Subcutaneous adipose tissue (tissue), 4 donors: ENCODE results near the gene EOLA1. TPM values are rescaled to one million over a fixed set of nuclear protein-coding genes. Genes with fewer than 3 reads are reported as not detected.

Experiments used
- CTCF ChIP-seq: fragments of 450-650 bp; IDR thresholded peaks from one replicate; pipeline ENCODE4 v1.5.1; 2016; ENCODE audit warnings: low read depth, mild to moderate bottlenecking, control low read depth, antibody characterized with exemption, moderate library complexity
- total RNA-seq, 4 donors: library from RNA; depleted of rRNA; stranded (reverse); fragments of >200 nt; gene quantifications; one replicate each; pipeline ENCODE4 v1.1.0, GENCODE V29; 2016

The EOLA1 gene
- total RNA-seq, 4 donors from 2014 or later = 7.6 to 16.8 (median 12.3) TPM

- no peak for TF ChIP-seq CTCF
Measured at GRCh38 chrX:149508467-149508866, 32.3 kb upstream of the EOLA1 start.

GRCh38 chrX:149510386-149510785 is 30.4 kb upstream of the EOLA1 start:
- TF ChIP-seq CTCF = no peak

GRCh38 chrX:149511081-149511480 is 29.7 kb upstream of the EOLA1 start:
- no peak for TF ChIP-seq CTCF

- no peak for TF ChIP-seq CTCF
Measured at GRCh38 chrX:149512225-149512885, 28.5 kb upstream of the EOLA1 start.

- TF ChIP-seq CTCF = no peak
Measured at GRCh38 chrX:149513825-149514428, 26.9 kb upstream of the EOLA1 start.

GRCh38 chrX:149515954-149516602 is 24.7 kb upstream of the EOLA1 start:
- no peak for TF ChIP-seq CTCF

GRCh38 chrX:149516604-149517003 is 24.2 kb upstream of the EOLA1 start:
- no peak for TF ChIP-seq CTCF
